GM10248 (cell line): ENCODE measurements around the gene AATK.

Experiments used
- CTCF ChIA-PET: fragments of 300-600 bp; sonication (Branson Sonifier 250); formaldehyde crosslinking; extraction: SDS; loops from one replicate; lab custom pipeline; 2021; ENCODE audit warnings: antibody characterized with exemption; lab: Yijun Ruan, JAX
- POLR2A ChIA-PET: fragments of 350-650 bp; sonication (Branson Sonifier 250); formaldehyde crosslinking; extraction: SDS; loops from one replicate; lab custom pipeline; 2020; ENCODE audit warnings: antibody characterized with exemption; lab: Yijun Ruan, JAX
- DNase-seq: peaks from one replicate; pipeline ENCODE4 v3.0.0; 2012; ENCODE audit errors: extremely low spot score
- CTCF ChIP-seq: IDR thresholded peaks from 2 replicates; pipeline ENCODE4 v1.5.1; 2012; ENCODE audit warnings: mild to moderate bottlenecking, low read depth; ENCODE audit errors: extremely low read depth, missing control alignments, control extremely low read depth

AATK gene

DNA sequence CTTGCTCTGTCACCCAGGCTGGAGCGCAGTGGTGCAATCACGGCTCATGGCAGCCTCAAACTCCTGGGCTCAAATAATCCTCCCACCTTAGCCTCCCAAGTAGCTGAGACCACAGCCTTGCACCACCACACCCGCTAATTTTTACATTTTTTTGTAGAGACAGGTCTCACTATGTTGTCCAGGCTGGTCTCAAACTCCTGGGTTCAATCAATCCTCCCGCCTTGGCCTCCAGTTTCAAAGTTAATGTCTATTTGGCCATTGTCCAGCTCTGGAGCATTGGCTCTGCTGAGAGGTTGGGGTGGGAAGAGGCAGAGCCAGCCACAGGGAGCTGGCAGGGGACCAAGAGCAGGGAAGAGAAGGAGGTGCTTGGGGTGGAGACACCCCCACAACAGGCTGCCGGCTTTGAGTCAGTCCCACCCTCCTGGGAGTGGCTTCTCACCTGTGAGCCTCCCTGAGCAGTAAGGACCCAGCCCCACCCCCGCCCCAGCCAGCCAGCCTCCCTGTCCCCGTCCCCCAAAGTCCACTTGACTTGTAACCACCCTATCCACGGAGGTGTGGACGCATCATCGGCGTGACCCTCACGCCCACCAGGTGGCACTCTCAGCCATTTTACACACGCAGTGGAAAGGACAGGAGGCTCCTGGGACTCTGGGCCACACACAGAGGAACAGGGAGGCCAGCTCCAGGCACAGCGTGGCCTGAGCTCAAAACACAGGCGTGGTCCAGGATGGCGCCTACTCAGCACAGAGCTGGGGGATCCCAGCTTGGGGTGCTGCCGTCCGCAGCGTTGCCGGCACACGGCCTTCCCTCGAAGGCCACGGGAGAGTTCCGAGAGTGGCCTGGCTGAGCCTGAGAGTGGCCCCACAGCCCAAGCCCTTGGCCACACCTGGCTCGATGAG, 23.5 kb downstream of the AATK start:
- ChIA-PET CTCF (interaction anchor here (0.8 to 4.2 kb wide), 21 partner anchors 9 to 342 kb away, joined by 3 to 39 read pairs (median 4); partner anchors contain the start of genes CEP131, NDUFAF8 and TEPSIN), POLR2A (no interaction called here)
- TF ChIP-seq CTCF, result peak; percentile 76
- peak; percentile 83 for DNase-seq

GRCh38 chr17:81140695-81141094, 25.3 kb downstream of the AATK start:
- ChIA-PET POLR2A (interaction anchor here (0.6 kb wide), 1 partner anchor 36 kb away, joined by 6 read pairs; no protein-coding TSS in a partner anchor), CTCF (interaction anchor here (1.7 to 3.8 kb wide), 2 partner anchors 89 to 344 kb away, joined by 6 to 14 read pairs; no protein-coding TSS in a partner anchor)
- TF ChIP-seq CTCF, result no peak
- no peak for DNase-seq

DNA sequence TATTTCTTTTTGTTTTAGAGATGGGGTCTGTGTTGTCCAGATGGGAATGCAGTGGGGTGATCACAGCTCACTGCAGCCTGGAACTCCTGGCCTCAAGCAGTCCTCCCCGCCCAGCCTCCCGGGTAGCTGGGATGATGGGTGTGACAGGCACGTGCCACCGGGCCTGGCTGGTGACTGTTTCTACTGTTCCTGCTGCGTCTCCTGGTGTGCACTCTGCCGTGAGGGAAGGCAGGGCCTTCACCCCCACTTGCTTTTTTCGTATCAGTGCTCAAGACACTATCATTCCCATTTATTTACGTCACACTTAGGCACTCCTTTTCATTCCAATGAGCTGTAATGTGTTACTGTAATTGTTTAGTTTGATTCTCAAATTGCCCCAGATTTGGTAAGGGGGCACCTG, 26.0 kb downstream of the AATK start:
- CTCF ChIA-PET, result interaction anchor here (1.7 to 3.8 kb wide), 2 partner anchors 90 to 345 kb away, joined by 6 to 14 read pairs; no protein-coding TSS in a partner anchor
- no peak for DNase-seq
- POLR2A ChIA-PET, result interaction anchor here (0.6 kb wide), 1 partner anchor 37 kb away, joined by 6 read pairs; no protein-coding TSS in a partner anchor
- no peak for TF ChIP-seq CTCF

- CTCF ChIA-PET, result interaction anchor here (1.7 kb wide), 1 partner anchor 345 kb away, joined by 6 read pairs; no protein-coding TSS in a partner anchor
- no peak for DNase-seq
- POLR2A ChIA-PET, result no interaction called here
- TF ChIP-seq CTCF, result no peak
Measured at GRCh38 chr17:81139428-81139827, 26.6 kb downstream of the AATK start.

DNA sequence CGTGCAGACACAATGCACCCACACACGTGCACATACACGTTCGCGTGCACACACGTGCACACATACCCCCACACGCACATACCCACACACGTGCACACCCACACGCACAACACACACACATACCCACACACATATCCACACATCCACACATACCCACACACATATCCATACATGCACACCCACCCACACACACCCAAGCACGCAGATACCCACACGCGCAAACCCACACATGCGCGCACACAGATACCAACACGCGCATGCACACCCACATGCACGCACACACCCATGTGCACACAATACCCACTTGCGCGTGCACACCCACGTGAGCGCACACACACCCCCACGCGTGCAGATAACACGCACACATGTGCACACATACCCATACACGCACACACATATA, 27.5 kb downstream of the AATK start:
- DNase-seq, result no peak
- no peak for TF ChIP-seq CTCF
- ChIA-PET CTCF (no interaction called here), POLR2A (no interaction called here)

DNA sequence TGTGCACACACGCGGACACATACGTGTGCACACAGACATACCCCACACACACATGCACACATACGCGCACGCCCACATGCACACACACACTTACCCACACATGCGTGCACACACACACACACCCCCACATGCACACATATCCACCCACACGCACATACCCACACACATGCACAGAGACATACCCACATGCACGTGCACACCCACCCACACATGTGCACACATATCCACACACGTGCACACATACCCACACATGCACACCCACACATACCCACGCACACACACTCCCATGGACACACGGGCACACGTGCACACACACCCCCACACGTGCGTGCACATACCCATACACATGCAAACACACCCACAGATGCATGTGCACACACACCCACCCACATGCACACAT, 27.9 kb downstream of the AATK start:
- POLR2A ChIA-PET, result no interaction called here
- no peak for DNase-seq
- CTCF ChIA-PET, result no interaction called here

More for the DNA sequence above, 27.9 kb downstream of the AATK start:
- no peak for TF ChIP-seq CTCF
